ENCODE results near the gene SP1.
"Not testable (repeated sequence)": the region's sequence is repeated elsewhere in the genome, so short reads cannot be mapped to it uniquely, and the experiment has no call there.

SP1 gene

DNA sequence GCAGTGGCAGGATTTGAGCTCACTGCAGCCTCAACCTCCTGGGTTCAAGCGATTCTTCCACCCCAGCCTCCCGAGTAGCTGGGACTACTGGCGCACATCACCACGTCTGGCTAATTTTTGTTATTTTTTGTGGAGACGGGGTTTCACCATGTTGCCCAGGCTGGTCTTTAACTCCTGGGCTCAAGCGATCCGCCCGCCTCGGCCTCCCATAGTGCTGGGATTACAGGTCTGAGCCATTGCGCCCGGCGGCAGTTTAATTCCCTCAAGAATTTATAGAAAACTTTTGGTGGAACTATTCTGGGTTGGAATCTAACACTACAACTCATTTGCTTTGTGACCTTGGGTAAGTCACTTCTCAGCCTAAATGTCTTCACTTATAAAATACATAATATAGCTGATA, 1.8 kb upstream of the SP1 start:
- Mint-ChIP-seq H3K9me3 (no peaks in the 10 kb centered on the region), H3K4me1 (peaks cover 21 to 27% of the 10 kb centered on the region in 2 donors), H3K27ac (no peak overlapping the region), H3K27me3 (no peaks in the 10 kb centered on the region), H3K4me3 (no peak overlapping the region), H3K36me3 (peaks cover 8 to 22% of the 10 kb centered on the region in 2 donors)
- DNase-seq (no peak), ATAC-seq (replicated peaks) (no peak)

GRCh38 chr12:53378724-53379388, 1.1 kb upstream of the SP1 start:
- peaks cover 26 to 33% of the 10 kb centered on the region in 2 donors for H3K4me1 Mint-ChIP-seq
- H3K36me3 Mint-ChIP-seq, result peaks cover 13 to 28% of the 10 kb centered on the region in 2 donors
- ATAC-seq (replicated peaks) (no peak), DNase-seq (no peak)
- no peak overlapping the region for H3K4me3 Mint-ChIP-seq
- H3K27ac Mint-ChIP-seq, result no peak overlapping the region
- no peaks in the 10 kb centered on the region for H3K27me3 Mint-ChIP-seq
- no peaks in the 10 kb centered on the region for H3K9me3 Mint-ChIP-seq

DNA sequence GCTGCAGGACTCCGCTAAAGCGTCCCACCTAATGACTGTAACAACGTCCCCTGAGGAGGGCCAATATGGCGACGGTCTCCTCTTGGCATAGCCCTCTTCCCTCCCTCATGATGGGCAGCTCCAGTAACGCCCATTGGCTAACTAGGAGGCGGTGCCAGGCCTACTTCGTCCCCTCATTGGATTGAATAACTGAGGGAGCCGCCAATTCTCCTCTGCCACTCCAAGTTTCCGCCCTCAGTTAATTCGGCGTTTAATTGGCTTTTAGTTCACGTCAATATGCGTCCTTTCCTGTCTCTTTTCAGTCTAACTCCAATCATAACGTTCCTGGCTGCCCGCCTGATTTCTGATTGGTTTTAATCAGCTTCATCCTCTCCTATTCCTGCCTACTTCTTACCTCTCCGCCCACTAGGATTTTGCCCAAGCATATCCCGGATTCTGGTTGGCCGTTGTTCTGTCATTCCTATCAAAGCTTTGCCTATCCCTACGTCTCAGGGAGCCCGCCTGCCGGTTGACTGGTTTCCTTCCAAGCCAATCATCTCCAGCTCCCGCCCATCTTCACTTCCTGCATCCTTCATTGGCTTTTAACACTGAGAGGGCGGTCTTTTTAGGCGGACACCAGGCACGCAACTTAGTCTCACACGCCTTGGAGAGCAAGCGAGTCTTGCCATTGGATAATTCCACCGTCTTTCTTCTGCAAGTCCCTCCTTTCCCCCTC, 430 bp upstream of the SP1 start:
- H3K36me3 Mint-ChIP-seq, result peaks cover 18 to 32% of the 10 kb centered on the region in 2 donors
- no peaks in the 10 kb centered on the region for H3K27me3 Mint-ChIP-seq
- H3K4me3 Mint-ChIP-seq, result no peak overlapping the region
- H3K9me3 Mint-ChIP-seq, result no peaks in the 10 kb centered on the region
- ATAC-seq (replicated peaks), result peak; percentile 75 to 78
- no peak overlapping the region for H3K27ac Mint-ChIP-seq
- H3K4me1 Mint-ChIP-seq, result peaks cover 28 to 40% of the 10 kb centered on the region in 2 donors
- peak; percentile 98 for DNase-seq

DNA sequence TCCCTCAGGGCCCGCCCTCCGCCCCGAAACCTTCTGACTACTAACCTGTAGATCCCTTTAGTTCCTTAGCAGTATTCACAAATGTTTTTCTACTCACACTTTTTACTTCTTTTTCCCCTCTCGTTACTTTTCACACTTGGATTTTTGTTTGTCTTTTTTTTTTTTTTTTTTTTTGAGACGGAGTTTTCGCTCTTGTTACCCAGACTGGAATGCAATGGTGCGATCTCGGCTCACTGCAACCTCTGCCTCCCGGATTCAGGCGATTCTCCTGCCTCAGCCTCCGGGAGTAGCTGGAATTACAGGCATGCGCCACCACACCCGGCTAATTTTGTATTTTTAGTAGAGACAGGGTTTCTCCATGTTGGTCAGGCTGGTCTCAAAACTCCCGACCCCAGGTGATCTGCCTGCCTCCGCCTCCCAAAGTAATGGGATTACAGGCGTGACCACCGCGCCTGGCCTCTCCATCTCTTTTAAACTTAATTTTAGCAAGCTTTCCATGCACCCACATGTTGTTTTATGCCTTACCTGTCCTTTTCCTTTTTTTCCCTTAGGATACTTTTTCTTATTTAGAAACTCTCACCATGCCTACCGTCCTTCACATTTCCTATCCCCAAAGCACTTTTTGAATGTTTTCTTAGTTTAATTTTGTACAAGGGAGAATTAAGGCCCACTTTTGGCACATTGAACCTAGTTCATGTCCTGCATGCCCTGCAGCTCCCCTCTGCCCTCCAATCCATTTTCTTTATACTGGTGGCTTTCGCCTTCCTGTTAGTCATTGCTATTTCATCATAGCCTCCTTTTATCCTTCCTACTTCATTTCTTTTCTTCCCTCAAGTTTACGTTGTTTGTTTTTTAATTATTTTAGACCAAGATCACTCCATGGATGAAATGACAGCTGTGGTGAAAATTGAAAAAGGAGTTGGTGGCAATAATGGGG, 1.1 kb downstream of the SP1 start:
- DNase-seq (no peak), ATAC-seq (replicated peaks) (no peak)
- no peaks in the 10 kb centered on the region for H3K9me3 Mint-ChIP-seq
- H3K36me3 Mint-ChIP-seq, result peaks cover 22 to 37% of the 10 kb centered on the region in 2 donors
- H3K27me3 Mint-ChIP-seq, result no peaks in the 10 kb centered on the region
- H3K4me1 Mint-ChIP-seq, result peaks cover 32 to 47% of the 10 kb centered on the region in 2 donors
- H3K27ac Mint-ChIP-seq, result peak overlapping the region; percentile 95
- H3K4me3 Mint-ChIP-seq, result peak overlapping the region; percentile 89 to 92

DNA sequence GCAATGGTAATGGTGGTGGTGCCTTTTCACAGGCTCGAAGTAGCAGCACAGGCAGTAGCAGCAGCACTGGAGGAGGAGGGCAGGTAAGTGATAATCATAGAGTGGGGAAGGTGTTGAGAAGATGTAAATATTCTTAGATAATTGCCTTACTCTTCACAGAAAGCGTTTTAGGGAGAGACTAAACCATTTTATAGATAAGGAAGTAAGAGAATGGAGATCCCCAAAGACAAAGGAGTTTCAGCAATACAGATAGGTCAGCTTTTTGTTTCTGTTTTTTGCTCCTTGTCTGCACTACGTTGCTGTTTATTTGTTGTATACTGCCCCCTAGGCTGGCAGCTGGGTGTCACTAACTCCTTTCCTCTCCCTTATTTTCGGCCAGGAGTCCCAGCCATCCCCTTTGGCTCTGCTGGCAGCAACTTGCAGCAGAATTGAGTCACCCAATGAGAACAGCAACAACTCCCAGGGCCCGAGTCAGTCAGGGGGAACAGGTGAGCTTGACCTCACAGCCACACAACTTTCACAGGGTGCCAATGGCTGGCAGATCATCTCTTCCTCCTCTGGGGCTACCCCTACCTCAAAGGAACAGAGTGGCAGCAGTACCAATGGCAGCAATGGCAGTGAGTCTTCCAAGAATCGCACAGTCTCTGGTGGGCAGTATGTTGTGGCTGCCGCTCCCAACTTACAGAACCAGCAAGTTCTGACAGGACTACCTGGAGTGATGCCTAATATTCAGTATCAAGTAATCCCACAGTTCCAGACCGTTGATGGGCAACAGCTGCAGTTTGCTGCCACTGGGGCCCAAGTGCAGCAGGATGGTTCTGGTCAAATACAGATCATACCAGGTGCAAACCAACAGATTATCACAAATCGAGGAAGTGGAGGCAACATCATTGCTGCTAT, 2.0 kb downstream of the SP1 start:
- Mint-ChIP-seq H3K4me3 (peak overlapping the region; percentile 89 to 92), H3K36me3 (peaks cover 26 to 40% of the 10 kb centered on the region in 2 donors), H3K9me3 (no peaks in the 10 kb centered on the region), H3K27ac (peak overlapping the region; percentile 95), H3K4me1 (peaks cover 33 to 55% of the 10 kb centered on the region in 2 donors), H3K27me3 (no peaks in the 10 kb centered on the region)
- ATAC-seq (replicated peaks) (peak in 1 of 2 donors; percentile 16), DNase-seq (peak; percentile 56)

GRCh38 chr12:53383258-53383657, 3.3 kb downstream of the SP1 start:
- H3K4me1 Mint-ChIP-seq, result peaks cover 35 to 67% of the 10 kb centered on the region in 2 donors
- no peaks in the 10 kb centered on the region for H3K27me3 Mint-ChIP-seq
- no peak for ATAC-seq (replicated peaks)
- peak overlapping the region; percentile 77 for H3K27ac Mint-ChIP-seq
- DNase-seq, result no peak
- no peaks in the 10 kb centered on the region for H3K9me3 Mint-ChIP-seq
- peaks cover 28 to 47% of the 10 kb centered on the region in 2 donors for H3K36me3 Mint-ChIP-seq
- peak overlapping the region; percentile 61 to 89 for H3K4me3 Mint-ChIP-seq

GRCh38 chr12:53386381-53386780, 6.4 kb downstream of the SP1 start:
- peak overlapping the region; percentile 83 for H3K27ac Mint-ChIP-seq

GRCh38 chr12:53388932-53389331, 9.0 kb downstream of the SP1 start:
- ATAC-seq (replicated peaks), result no peak
- Mint-ChIP-seq H3K27me3 (no peaks in the 10 kb centered on the region), H3K4me1 (peaks cover 19 to 57% of the 10 kb centered on the region in 2 donors), H3K27ac (no peak overlapping the region), H3K36me3 (peaks cover 23 to 34% of the 10 kb centered on the region in 2 donors), H3K4me3 (peak overlapping the region in 1 of 2 donors; percentile 36), H3K9me3 (no peaks in the 10 kb centered on the region)
- no peak for DNase-seq

More at GRCh38 chr12:53386381-53386780, 6.4 kb downstream of the SP1 start:
- Mint-ChIP-seq H3K4me3 (peak overlapping the region; percentile 54 to 61), H3K4me1 (peaks cover 38 to 83% of the 10 kb centered on the region in 2 donors), H3K36me3 (peaks cover 31 to 50% of the 10 kb centered on the region in 2 donors)
- H3K9me3 Mint-ChIP-seq; H3K27me3 Mint-ChIP-seq; ATAC-seq (replicated peaks); DNase-seq: not testable (repeated sequence)

DNA sequence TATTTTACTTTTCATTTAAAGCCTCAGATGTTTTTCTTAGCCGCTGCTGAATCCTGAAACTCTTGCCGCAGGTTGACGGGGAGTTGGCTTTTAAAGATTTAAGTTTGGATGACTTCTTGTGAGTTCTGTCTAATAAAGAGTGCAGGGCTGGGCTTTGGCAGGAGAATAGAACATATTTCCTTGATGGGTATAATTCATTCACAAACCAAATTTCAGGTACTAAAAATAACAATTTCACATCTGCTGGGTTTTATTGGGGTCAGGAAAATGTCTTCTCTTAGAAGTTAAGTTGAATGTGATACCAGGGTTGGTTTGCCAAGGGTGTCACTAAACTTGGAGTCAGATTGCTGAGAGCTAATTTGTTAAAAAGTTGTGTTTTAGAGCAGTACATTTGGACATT, 9.7 kb downstream of the SP1 start:
- Mint-ChIP-seq H3K4me3 (peak overlapping the region; percentile 41 to 62), H3K27ac (peak overlapping the region; percentile 34)

DNA sequence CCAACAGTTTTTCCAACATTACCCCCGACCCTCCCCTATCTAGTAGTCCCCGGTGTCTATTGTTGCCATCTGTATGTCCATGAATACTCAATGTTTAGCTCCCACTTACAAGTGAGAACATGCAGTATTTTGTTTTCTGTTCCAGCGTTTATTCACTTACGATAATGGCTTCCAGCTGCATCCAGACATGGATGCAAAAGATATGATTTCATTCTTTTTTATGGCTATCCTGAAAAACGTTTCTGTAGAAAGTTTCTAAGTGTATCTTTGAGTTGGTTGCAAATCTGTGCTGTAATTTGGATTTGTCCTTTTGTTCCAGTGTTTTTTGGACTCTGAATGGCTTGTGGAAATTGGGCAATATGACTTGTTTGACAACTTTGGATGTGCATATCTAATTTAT, 11.7 kb downstream of the SP1 start:
- H3K9me3 Mint-ChIP-seq, result no peaks in the 10 kb centered on the region
- no peaks in the 10 kb centered on the region for H3K27me3 Mint-ChIP-seq
- no peak overlapping the region for H3K4me3 Mint-ChIP-seq
- no peak overlapping the region for H3K27ac Mint-ChIP-seq
- DNase-seq (no peak), ATAC-seq (replicated peaks) (no peak)
- peaks cover 10 to 23% of the 10 kb centered on the region in 2 donors for H3K36me3 Mint-ChIP-seq
- H3K4me1 Mint-ChIP-seq, result peaks cover 11 to 38% of the 10 kb centered on the region in 2 donors

More for the DNA sequence above, 9.7 kb downstream of the SP1 start:
- Mint-ChIP-seq H3K27me3 (no peaks in the 10 kb centered on the region), H3K9me3 (no peaks in the 10 kb centered on the region), H3K36me3 (peaks cover 18 to 28% of the 10 kb centered on the region in 2 donors), H3K4me1 (peaks cover 16 to 49% of the 10 kb centered on the region in 2 donors)
- ATAC-seq (replicated peaks) (no peak), DNase-seq (no peak)

DNA sequence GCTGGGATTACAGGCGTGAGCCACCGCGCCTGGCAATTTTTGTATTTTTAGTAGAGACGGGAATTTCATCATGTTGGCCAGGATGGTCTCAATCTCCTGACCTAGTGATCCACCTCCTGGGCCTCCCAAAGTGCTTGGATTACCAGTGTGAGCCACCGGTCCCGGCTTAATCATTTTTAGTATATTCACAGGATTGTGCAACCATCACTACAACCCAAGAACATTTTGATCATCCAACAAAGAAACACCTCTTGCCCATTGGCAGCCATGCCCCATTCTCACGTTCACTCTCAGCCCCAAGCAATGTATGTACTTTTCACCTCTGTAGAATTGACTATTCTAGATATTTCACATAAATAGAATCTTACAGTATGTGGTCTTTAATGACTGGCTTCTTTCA, 19.9 kb downstream of the SP1 start:
- Mint-ChIP-seq H3K27ac (no peak overlapping the region), H3K4me3 (no peak overlapping the region), H3K4me1 (peaks cover 3 to 14% of the 10 kb centered on the region in 2 donors), H3K9me3 (no peaks in the 10 kb centered on the region), H3K27me3 (no peaks in the 10 kb centered on the region), H3K36me3 (peaks cover 20 to 35% of the 10 kb centered on the region in 2 donors)
- DNase-seq, result no peak
- no peak for ATAC-seq (replicated peaks)

GRCh38 chr12:53402351-53402750, 22.4 kb downstream of the SP1 start:
- H3K4me3 Mint-ChIP-seq; ATAC-seq (replicated peaks); DNase-seq; H3K27ac Mint-ChIP-seq; H3K9me3 Mint-ChIP-seq; H3K4me1 Mint-ChIP-seq; H3K27me3 Mint-ChIP-seq: not testable (repeated sequence)
- H3K36me3 Mint-ChIP-seq, result peaks cover 27 to 37% of the 10 kb centered on the region in 2 donors

DNA sequence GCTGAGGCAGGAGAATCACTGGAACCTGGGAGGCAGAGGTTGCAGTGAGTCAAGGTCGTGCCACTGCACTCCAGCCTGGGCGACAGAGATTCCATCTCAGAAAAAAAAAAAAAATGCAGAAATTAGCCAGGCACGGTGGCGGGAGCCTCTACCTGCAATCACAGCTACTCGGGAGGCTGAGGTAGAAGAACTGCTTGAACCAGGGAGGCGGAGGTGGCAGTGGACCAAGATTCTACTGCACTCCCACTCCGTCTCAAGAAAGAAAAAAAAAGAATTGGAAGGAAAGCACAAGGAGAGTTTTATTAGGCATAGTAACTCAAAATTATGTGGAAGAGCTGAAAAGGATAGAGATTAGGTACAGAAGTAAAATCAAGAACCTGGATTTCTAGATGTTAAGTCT, 22.9 kb downstream of the SP1 start:
- DNase-seq, result no peak
- no peaks in the 10 kb centered on the region for H3K27me3 Mint-ChIP-seq
- no peak overlapping the region for H3K4me3 Mint-ChIP-seq
- ATAC-seq (replicated peaks), result no peak
- H3K4me1 Mint-ChIP-seq, result peaks cover 3 to 8% of the 10 kb centered on the region in 2 donors
- no peaks in the 10 kb centered on the region for H3K9me3 Mint-ChIP-seq
- peak overlapping the region; percentile 39 for H3K27ac Mint-ChIP-seq
- H3K36me3 Mint-ChIP-seq, result peaks cover 27 to 36% of the 10 kb centered on the region in 2 donors
